ENCODE measurements around the gene ARF4.

- TF ChIP-seq CTCF (conservative IDR thresholded peaks at IDR 0.05) (no peak), ZFX (IDR thresholded peaks at IDR 0.05) (peak; percentile 96)
Measured at GRCh38 chr3:57556459-57557084, 40.6 kb downstream of the ARF4 start.
